Neural cell (in vitro differentiated cells): ENCODE results near the gene NEDD9. TPM values are rescaled to one million over a fixed set of nuclear protein-coding genes. Genes with fewer than 3 reads are reported as not detected.

Source experiments
- H2AFZ ChIP-seq: fragments of 200-600, 300-800 bp; sonication (generic), shearing (Covaris generic); 2 replicates; pipeline ENCODE4 v1.6.0; 2014; ENCODE audit warnings: low read depth, mild to moderate bottlenecking, antibody characterized with exemption, low read length, moderate library complexity
- H3F3A ChIP-seq: fragments of 200-600 bp; shearing (Covaris generic); 2 replicates; pipeline ENCODE4 v1.6.1; 2016; ENCODE audit warnings: mild to moderate bottlenecking, moderate library complexity, mixed read lengths, antibody characterized with exemption, low read length; ENCODE audit not compliant: insufficient read depth, poor library complexity, severe bottlenecking
- H3K27ac ChIP-seq: fragments of 200-600, 300-800 bp; sonication (generic), shearing (Covaris generic); 2 replicates; pipeline ENCODE4 v1.5.1; 2014; ENCODE audit warnings: mild to moderate bottlenecking, low read length, moderate library complexity
- H3K27me3 ChIP-seq: fragments of 300-800, 200-600 bp; sonication (generic), shearing (Covaris generic); 2 replicates; pipeline ENCODE4 v1.6.0; 2014; ENCODE audit warnings: mild to moderate bottlenecking, low read depth, low read length, moderate library complexity; ENCODE audit not compliant: insufficient read depth
- H3K36me3 ChIP-seq: fragments of 300-800, 200-600 bp; sonication (generic), shearing (Covaris generic); 2 replicates; pipeline ENCODE4 v1.5.1; 2014; ENCODE audit warnings: mild to moderate bottlenecking, antibody characterized with exemption, low read length, moderate library complexity; ENCODE audit not compliant: insufficient read depth
- H3K4me2 ChIP-seq: fragments of 300-800, 200-600 bp; sonication (generic), shearing (Covaris generic); 2 replicates; pipeline ENCODE4 v1.6.0; 2014; ENCODE audit warnings: mild to moderate bottlenecking, low read length
- H3K4me3 ChIP-seq: fragments of 300-800, 200-600 bp; sonication (generic), shearing (Covaris generic); 2 replicates; pipeline ENCODE4 v1.5.1; 2014; ENCODE audit warnings: mild to moderate bottlenecking, low read length, moderate library complexity
- H3K79me2 ChIP-seq: fragments of 200-600 bp; shearing (Covaris generic); replicated peaks from 2 replicates; pipeline ENCODE4 v1.6.0; 2014; ENCODE audit warnings: mild to moderate bottlenecking, low read length, moderate library complexity; ENCODE audit not compliant: insufficient read depth
- H3K9ac ChIP-seq: fragments of 300-800, 200-600 bp; sonication (generic), shearing (Covaris generic); 2 replicates; pipeline ENCODE4 v1.6.1; 2016; ENCODE audit warnings: mild to moderate bottlenecking, low read length, mixed read lengths
- H3K9me2 ChIP-seq: fragments of 200-600 bp; shearing (Covaris generic); 2 replicates; pipeline ENCODE4 v1.6.1; 2016; ENCODE audit warnings: mild to moderate bottlenecking, low read length, mixed read lengths; ENCODE audit not compliant: insufficient read depth
- H3K9me3 ChIP-seq: fragments of 200-600, 300-800 bp; sonication (generic), shearing (Covaris generic); 2 replicates; pipeline ENCODE4 v1.6.1; 2016; ENCODE audit warnings: mild to moderate bottlenecking, mixed run types, low read length, moderate library complexity, mixed read lengths
- H4K20me1 ChIP-seq: fragments of 200-600 bp; shearing (Covaris generic); 2 replicates; pipeline ENCODE4 v1.6.1; 2016; ENCODE audit warnings: mild to moderate bottlenecking, mixed run types; ENCODE audit not compliant: insufficient read depth
- EP300 ChIP-seq: fragments of 450-650 bp; conservative IDR thresholded peaks from 2 replicates; pipeline ENCODE4 v1.6.1; 2014; ENCODE audit warnings: antibody characterized with exemption, mild to moderate bottlenecking, moderate library complexity; ENCODE audit not compliant: poor library complexity, severe bottlenecking
- EZH2 ChIP-seq: fragments of 200-600, 300-800 bp; shearing (Covaris generic), sonication (generic); IDR thresholded peaks from 2 replicates; pipeline ENCODE4 v1.6.1; 2014; ENCODE audit warnings: antibody characterized with exemption, low read length, borderline replicate concordance, mild to moderate bottlenecking; ENCODE audit not compliant: insufficient read depth, poor library complexity, severe bottlenecking
- MXI1 ChIP-seq: fragments of 450-650 bp; conservative IDR thresholded peaks from 2 replicates; pipeline ENCODE4 v1.6.1; 2014; ENCODE audit warnings: antibody characterized with exemption, mild to moderate bottlenecking; ENCODE audit not compliant: poor library complexity, severe bottlenecking
- POLR2AphosphoS5 ChIP-seq: IDR thresholded peaks from 2 replicates; pipeline ENCODE4 v1.6.1; 2012
- RAD21 ChIP-seq: fragments of 450-650 bp; conservative IDR thresholded peaks from 2 replicates; pipeline ENCODE4 v1.6.1; 2014; ENCODE audit warnings: antibody characterized with exemption, mild to moderate bottlenecking, moderate library complexity
- SMC3 ChIP-seq: fragments of 450-650 bp; conservative IDR thresholded peaks from 2 replicates; pipeline ENCODE4 v1.6.1; 2014; ENCODE audit warnings: antibody characterized with exemption, mild to moderate bottlenecking, moderate library complexity; ENCODE audit not compliant: poor library complexity
- TAF1 ChIP-seq: IDR thresholded peaks from 2 replicates; pipeline ENCODE4 v1.6.1; 2012; ENCODE audit warnings: low read depth
- polyA plus RNA-seq: library from polyadenylated mRNA; depleted of rRNA; stranded (reverse); fragments of >200 nt; gene quantifications from 2 replicates; pipeline ENCODE4 v1.2.3, GENCODE V29; 2014
- TF ChIP-seq, protein P1 (sequence below): IDR thresholded peaks from 2 replicates; pipeline ENCODE4 v1.6.1; 2012; ENCODE audit warnings: borderline replicate concordance
- TF ChIP-seq, protein P2 (sequence below): fragments of 450-650 bp; IDR thresholded peaks from 2 replicates; pipeline ENCODE4 v1.5.1; 2014; ENCODE audit warnings: antibody characterized with exemption, mild to moderate bottlenecking, moderate library complexity; ENCODE audit not compliant: poor library complexity, severe bottlenecking

The NEDD9 gene
- polyA plus RNA-seq, 1 donor from 2014 or later: 0.11 TPM

DNA sequence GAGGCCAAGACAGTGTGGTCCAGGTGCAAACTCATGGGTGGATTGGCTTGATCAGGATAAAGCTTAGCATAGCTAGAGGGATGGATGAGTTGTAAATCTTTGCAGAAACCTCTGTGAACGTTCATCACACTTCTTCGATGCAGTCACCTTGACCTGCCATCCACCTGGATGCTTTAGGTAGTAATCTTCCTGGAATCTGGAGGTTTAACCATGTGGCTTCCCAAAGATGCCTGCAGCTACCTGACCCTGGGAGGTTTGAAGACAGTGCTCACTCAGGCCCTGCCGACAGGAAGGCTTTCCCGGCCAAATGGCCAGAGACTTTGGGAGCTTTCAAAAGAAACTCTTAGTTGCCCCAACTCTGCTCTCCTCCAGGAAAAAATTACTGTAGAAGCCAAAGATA is 65.5 kb downstream of the NEDD9 start:
- Histone ChIP-seq H3K9ac (no peak overlapping the region), H3K27ac (no peak overlapping the region), H3K9me3 (no peaks in the 10 kb centered on the region), H3K4me3 (no peak overlapping the region), H2AFZ (no peak overlapping the region), H3F3A (no peaks in the 10 kb centered on the region), H3K79me2 (no peaks in the 10 kb centered on the region), H4K20me1 (no peaks in the 10 kb centered on the region), H3K36me3 (no peaks in the 10 kb centered on the region), H3K4me2 (no peak overlapping the region), H3K9me2 (no peaks in the 10 kb centered on the region), H3K27me3 (no peaks in the 10 kb centered on the region)
- TF ChIP-seq POLR2AphosphoS5: no peak
- no peak for TF ChIP-seq EZH2
- TF ChIP-seq, protein P1, sequence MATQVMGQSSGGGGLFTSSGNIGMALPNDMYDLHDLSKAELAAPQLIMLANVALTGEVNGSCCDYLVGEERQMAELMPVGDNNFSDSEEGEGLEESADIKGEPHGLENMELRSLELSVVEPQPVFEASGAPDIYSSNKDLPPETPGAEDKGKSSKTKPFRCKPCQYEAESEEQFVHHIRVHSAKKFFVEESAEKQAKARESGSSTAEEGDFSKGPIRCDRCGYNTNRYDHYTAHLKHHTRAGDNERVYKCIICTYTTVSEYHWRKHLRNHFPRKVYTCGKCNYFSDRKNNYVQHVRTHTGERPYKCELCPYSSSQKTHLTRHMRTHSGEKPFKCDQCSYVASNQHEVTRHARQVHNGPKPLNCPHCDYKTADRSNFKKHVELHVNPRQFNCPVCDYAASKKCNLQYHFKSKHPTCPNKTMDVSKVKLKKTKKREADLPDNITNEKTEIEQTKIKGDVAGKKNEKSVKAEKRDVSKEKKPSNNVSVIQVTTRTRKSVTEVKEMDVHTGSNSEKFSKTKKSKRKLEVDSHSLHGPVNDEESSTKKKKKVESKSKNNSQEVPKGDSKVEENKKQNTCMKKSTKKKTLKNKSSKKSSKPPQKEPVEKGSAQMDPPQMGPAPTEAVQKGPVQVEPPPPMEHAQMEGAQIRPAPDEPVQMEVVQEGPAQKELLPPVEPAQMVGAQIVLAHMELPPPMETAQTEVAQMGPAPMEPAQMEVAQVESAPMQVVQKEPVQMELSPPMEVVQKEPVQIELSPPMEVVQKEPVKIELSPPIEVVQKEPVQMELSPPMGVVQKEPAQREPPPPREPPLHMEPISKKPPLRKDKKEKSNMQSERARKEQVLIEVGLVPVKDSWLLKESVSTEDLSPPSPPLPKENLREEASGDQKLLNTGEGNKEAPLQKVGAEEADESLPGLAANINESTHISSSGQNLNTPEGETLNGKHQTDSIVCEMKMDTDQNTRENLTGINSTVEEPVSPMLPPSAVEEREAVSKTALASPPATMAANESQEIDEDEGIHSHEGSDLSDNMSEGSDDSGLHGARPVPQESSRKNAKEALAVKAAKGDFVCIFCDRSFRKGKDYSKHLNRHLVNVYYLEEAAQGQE: no peak
- no peak for TF ChIP-seq EP300
- no peak for TF ChIP-seq TAF1
- no peak for TF ChIP-seq MXI1
- TF ChIP-seq SMC3: no peak
- TF ChIP-seq, protein P2, sequence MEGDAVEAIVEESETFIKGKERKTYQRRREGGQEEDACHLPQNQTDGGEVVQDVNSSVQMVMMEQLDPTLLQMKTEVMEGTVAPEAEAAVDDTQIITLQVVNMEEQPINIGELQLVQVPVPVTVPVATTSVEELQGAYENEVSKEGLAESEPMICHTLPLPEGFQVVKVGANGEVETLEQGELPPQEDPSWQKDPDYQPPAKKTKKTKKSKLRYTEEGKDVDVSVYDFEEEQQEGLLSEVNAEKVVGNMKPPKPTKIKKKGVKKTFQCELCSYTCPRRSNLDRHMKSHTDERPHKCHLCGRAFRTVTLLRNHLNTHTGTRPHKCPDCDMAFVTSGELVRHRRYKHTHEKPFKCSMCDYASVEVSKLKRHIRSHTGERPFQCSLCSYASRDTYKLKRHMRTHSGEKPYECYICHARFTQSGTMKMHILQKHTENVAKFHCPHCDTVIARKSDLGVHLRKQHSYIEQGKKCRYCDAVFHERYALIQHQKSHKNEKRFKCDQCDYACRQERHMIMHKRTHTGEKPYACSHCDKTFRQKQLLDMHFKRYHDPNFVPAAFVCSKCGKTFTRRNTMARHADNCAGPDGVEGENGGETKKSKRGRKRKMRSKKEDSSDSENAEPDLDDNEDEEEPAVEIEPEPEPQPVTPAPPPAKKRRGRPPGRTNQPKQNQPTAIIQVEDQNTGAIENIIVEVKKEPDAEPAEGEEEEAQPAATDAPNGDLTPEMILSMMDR: no peak
- no peak for TF ChIP-seq RAD21

DNA sequence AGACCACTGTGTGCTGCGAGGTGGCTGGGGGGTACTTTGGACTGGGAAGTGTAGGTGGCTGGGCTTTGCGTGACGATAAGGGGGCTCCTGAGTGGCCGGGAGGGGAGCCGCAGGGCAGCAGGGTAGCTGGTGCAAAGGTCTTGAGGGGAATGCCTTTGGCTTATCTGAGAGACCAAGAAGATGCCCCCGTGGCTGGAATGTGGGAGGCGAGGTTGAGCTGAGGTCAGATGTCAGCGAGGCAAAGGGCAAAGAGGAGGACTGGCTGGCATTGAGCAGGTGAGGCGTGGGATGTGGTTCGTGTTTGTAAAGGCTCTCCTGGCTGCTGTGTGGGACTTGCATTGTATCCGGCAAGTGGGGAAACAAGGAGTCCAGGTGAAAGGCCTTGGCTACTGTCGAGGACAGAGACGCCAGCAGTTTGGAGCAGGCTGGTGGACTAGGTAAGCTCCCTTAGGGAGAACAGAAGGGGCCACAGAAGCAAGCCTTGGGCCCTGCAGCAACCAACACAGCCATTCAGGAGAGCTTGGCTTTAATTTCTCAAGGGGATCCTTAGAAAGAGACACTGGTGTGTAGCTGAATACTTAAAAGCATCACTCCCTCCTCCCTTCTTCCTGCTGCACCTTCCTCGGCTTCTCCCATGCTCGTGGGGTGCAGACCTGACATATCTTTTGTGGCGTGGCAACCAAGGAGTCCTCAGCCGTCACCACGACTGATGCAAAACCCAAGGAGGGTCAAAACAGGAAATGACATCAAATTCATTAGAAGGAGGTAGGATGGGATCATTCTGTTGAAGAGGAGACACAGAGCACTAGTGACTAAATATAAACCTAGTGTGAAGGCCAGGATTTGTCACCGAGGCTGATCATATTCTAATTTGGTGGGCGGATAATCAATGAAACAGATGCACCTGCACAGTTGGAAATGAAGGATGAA is 67.5 kb downstream of the NEDD9 start:
- Histone ChIP-seq H3K36me3 (no peaks in the 10 kb centered on the region), H3K4me3 (no peak overlapping the region), H3K4me2 (no peak overlapping the region), H3K9ac (no peak overlapping the region), H2AFZ (no peak overlapping the region), H3K9me3 (no peaks in the 10 kb centered on the region), H3F3A (no peaks in the 10 kb centered on the region), H3K9me2 (no peaks in the 10 kb centered on the region), H4K20me1 (no peaks in the 10 kb centered on the region), H3K27me3 (no peaks in the 10 kb centered on the region), H3K27ac (no peak overlapping the region), H3K79me2 (no peaks in the 10 kb centered on the region)
- TF ChIP-seq, protein P2: no peak
- TF ChIP-seq RAD21 (no peak), TAF1 (no peak), EP300 (no peak), SMC3 (no peak), MXI1 (no peak), POLR2AphosphoS5 (no peak), EZH2 (no peak)
- TF ChIP-seq, protein P1: no peak
